ENCODE results near the gene BRINP2. TPM values are rescaled to one million over a fixed set of nuclear protein-coding genes. Genes with fewer than 3 reads are reported as not detected.

The BRINP2 gene
- total RNA-seq, 1 experiment from 2014 or later: not detected

DNA sequence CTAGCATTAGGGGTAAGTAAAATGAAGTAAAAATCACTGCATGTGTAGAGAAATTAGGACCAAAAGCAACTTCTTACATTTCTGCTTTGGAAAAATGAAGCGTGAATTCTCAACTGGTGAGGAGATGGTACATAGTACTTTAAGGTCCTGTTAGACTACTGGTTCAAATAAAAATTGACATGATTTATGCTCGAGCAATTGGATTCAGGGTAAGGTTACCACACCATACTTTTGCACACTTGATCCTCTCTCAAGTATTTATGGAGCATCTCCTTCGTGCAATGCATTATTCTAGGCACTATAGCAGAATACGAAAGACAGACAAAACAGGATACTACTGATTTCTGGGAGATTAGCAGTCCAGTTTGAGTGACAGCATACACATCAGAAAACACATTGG, 66.2 kb downstream of the BRINP2 start:
- no peaks in the 10 kb centered on the region for H3K9me3 Mint-ChIP-seq (ENCODE audit: unreplicated experiment)
- TF ChIP-seq CTCF (IDR thresholded peaks at IDR 0.05; ENCODE audit: unreplicated experiment): no peak
- ChIA-PET CTCF (interaction anchor here (1.0 kb wide), 1 partner anchor 316 kb away, joined by 3 read pairs; no protein-coding TSS in a partner anchor), POLR2A (no interaction called here)
- H3K27ac Mint-ChIP-seq (ENCODE audit: low read depth, unreplicated experiment): no peak overlapping the region
- no peaks in the 10 kb centered on the region for H3K36me3 Mint-ChIP-seq (ENCODE audit: insufficient read depth, unreplicated experiment)
- no peaks in the 10 kb centered on the region for H3K27me3 Mint-ChIP-seq (ENCODE audit: insufficient read depth, unreplicated experiment)
- no TSS peak for BruUV-seq (replicated peaks)
- no peaks in the 10 kb centered on the region for H3K4me1 Mint-ChIP-seq (ENCODE audit: insufficient read depth, unreplicated experiment)
- H3K4me3 Mint-ChIP-seq (ENCODE audit: unreplicated experiment): no peak overlapping the region
- intact Hi-C loops (cut with micrococcal nuclease): no loop called here
- no peak for DNase-seq (ENCODE audit: unreplicated experiment)

DNA sequence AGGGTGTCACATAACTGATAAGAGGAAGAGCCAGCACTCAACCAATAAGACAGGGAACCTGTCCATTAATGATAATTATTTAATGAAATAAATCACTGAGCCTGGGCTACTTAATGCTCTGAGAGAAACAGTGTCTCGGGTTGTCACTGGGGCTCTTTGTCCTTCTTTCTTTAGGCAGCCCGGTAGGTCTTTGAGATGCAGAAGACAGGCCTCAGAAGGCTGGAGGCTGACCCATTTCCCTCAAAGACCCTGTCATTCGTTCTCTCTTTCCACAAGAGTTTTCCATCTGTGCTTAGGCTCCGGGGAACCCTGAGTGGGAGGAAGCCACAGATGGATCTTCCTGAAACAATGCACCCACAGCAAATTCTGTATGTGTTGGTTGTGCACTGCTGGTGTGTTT, 68.2 kb downstream of the BRINP2 start:
- POLR2A ChIA-PET: interaction anchor here (0.6 kb wide), 1 partner anchor 1723 kb away, joined by 3 read pairs; no protein-coding TSS in a partner anchor
- BruUV-seq (replicated peaks): no TSS peak
- Mint-ChIP-seq H3K27me3 (ENCODE audit: insufficient read depth, unreplicated experiment) (no peaks in the 10 kb centered on the region), H3K4me1 (ENCODE audit: insufficient read depth, unreplicated experiment) (no peaks in the 10 kb centered on the region), H3K4me3 (ENCODE audit: unreplicated experiment) (no peak overlapping the region), H3K9me3 (ENCODE audit: unreplicated experiment) (no peaks in the 10 kb centered on the region), H3K27ac (ENCODE audit: low read depth, unreplicated experiment) (no peak overlapping the region), H3K36me3 (ENCODE audit: insufficient read depth, unreplicated experiment) (no peaks in the 10 kb centered on the region)
- intact Hi-C loops (cut with micrococcal nuclease): no loop called here
- TF ChIP-seq CTCF (IDR thresholded peaks at IDR 0.05; ENCODE audit: unreplicated experiment): no peak
- CTCF ChIA-PET: interaction anchor here (1.0 to 1.4 kb wide), 3 partner anchors 15 to 115 kb away, joined by 3 to 4 read pairs (median 3); no protein-coding TSS in a partner anchor
- DNase-seq (ENCODE audit: unreplicated experiment): no peak

DNA sequence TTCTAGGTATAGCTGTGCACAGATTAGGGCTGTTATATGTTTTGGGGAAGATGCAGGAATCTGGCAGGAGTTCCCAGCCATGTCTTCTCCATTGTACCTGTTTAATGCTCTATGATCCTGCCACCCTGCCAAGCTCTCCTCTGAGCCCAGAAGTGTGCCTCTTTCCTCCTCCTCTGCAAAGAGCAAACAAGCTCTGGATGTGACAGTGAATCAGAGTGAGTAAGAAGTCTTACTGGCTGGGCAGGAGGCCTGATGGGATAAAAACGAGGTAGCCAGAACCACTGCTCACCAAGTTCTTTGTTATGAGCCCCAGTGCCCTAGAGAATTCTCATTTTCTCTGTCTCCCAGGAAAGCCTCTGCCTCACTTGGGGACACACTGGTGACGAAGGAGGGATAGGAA, 69.0 kb downstream of the BRINP2 start:
- POLR2A ChIA-PET: no interaction called here
- no peaks in the 10 kb centered on the region for H3K36me3 Mint-ChIP-seq (ENCODE audit: insufficient read depth, unreplicated experiment)
- no peak overlapping the region for H3K27ac Mint-ChIP-seq (ENCODE audit: low read depth, unreplicated experiment)
- intact Hi-C loops (cut with micrococcal nuclease): no loop called here
- H3K27me3 Mint-ChIP-seq (ENCODE audit: insufficient read depth, unreplicated experiment): no peaks in the 10 kb centered on the region
- CTCF ChIA-PET: no interaction called here
- TF ChIP-seq CTCF (IDR thresholded peaks at IDR 0.05; ENCODE audit: unreplicated experiment): no peak
- no peak overlapping the region for H3K4me3 Mint-ChIP-seq (ENCODE audit: unreplicated experiment)
- BruUV-seq (replicated peaks): no TSS peak
- no peaks in the 10 kb centered on the region for H3K9me3 Mint-ChIP-seq (ENCODE audit: unreplicated experiment)
- DNase-seq (ENCODE audit: unreplicated experiment): no peak
- no peaks in the 10 kb centered on the region for H3K4me1 Mint-ChIP-seq (ENCODE audit: insufficient read depth, unreplicated experiment)

DNA sequence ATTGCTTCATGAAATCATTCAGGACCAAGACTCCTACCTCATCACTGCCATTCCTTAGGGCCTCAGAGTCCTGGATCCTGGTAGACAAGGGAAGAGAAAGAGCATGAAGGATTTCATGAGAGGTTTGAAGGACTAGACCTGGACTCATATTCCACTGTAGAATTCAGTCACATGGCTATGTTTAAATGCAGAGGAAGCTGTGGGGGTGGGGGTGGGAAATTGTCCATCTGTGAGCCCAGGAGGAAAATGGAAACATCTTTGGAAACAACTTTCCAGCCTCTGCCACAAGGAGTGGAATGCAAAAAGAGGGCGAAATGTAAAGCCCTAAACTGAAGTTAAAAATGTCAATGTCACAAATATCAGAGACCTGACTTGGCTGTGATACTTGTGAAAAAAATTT, 73.0 kb downstream of the BRINP2 start:
- POLR2A ChIA-PET: no interaction called here
- Mint-ChIP-seq H3K36me3 (ENCODE audit: insufficient read depth, unreplicated experiment) (no peaks in the 10 kb centered on the region), H3K27ac (ENCODE audit: low read depth, unreplicated experiment) (no peak overlapping the region), H3K4me3 (ENCODE audit: unreplicated experiment) (no peak overlapping the region), H3K9me3 (ENCODE audit: unreplicated experiment) (no peaks in the 10 kb centered on the region), H3K4me1 (ENCODE audit: insufficient read depth, unreplicated experiment) (no peaks in the 10 kb centered on the region), H3K27me3 (ENCODE audit: insufficient read depth, unreplicated experiment) (no peaks in the 10 kb centered on the region)
- TF ChIP-seq CTCF (IDR thresholded peaks at IDR 0.05; ENCODE audit: unreplicated experiment): no peak
- BruUV-seq (replicated peaks): no TSS peak
- DNase-seq (ENCODE audit: unreplicated experiment): no peak
- CTCF ChIA-PET: interaction anchor here (0.8 to 1.3 kb wide), 3 partner anchors 10 to 45 kb away, joined by 3 to 9 read pairs (median 4); no protein-coding TSS in a partner anchor
- intact Hi-C loops (cut with micrococcal nuclease): no loop called here

Data from MCF 10A (cell line).